Neural cell (in vitro differentiated cells): ENCODE data around the gene SLC19A1. TPM values are rescaled to one million over a fixed set of nuclear protein-coding genes. Genes with fewer than 3 reads are reported as not detected.

Experiments used
- H2AFZ ChIP-seq: fragments of 200-600, 300-800 bp; sonication (generic), shearing (Covaris generic); 2 replicates; pipeline ENCODE4 v1.6.0; 2014; ENCODE audit warnings: low read depth, mild to moderate bottlenecking, antibody characterized with exemption, low read length, moderate library complexity
- H3F3A ChIP-seq: fragments of 200-600 bp; shearing (Covaris generic); 2 replicates; pipeline ENCODE4 v1.6.1; 2016; ENCODE audit warnings: mild to moderate bottlenecking, moderate library complexity, mixed read lengths, antibody characterized with exemption, low read length; ENCODE audit not compliant: insufficient read depth, poor library complexity, severe bottlenecking
- H3K27ac ChIP-seq: fragments of 200-600, 300-800 bp; sonication (generic), shearing (Covaris generic); 2 replicates; pipeline ENCODE4 v1.5.1; 2014; ENCODE audit warnings: mild to moderate bottlenecking, low read length, moderate library complexity
- H3K27me3 ChIP-seq: fragments of 300-800, 200-600 bp; sonication (generic), shearing (Covaris generic); 2 replicates; pipeline ENCODE4 v1.6.0; 2014; ENCODE audit warnings: mild to moderate bottlenecking, low read depth, low read length, moderate library complexity; ENCODE audit not compliant: insufficient read depth
- H3K36me3 ChIP-seq: fragments of 300-800, 200-600 bp; sonication (generic), shearing (Covaris generic); 2 replicates; pipeline ENCODE4 v1.5.1; 2014; ENCODE audit warnings: mild to moderate bottlenecking, antibody characterized with exemption, low read length, moderate library complexity; ENCODE audit not compliant: insufficient read depth
- H3K4me2 ChIP-seq: fragments of 300-800, 200-600 bp; sonication (generic), shearing (Covaris generic); 2 replicates; pipeline ENCODE4 v1.6.0; 2014; ENCODE audit warnings: mild to moderate bottlenecking, low read length
- H3K4me3 ChIP-seq: fragments of 300-800, 200-600 bp; sonication (generic), shearing (Covaris generic); 2 replicates; pipeline ENCODE4 v1.5.1; 2014; ENCODE audit warnings: mild to moderate bottlenecking, low read length, moderate library complexity
- H3K79me2 ChIP-seq: fragments of 200-600 bp; shearing (Covaris generic); replicated peaks from 2 replicates; pipeline ENCODE4 v1.6.0; 2014; ENCODE audit warnings: mild to moderate bottlenecking, low read length, moderate library complexity; ENCODE audit not compliant: insufficient read depth
- H3K9ac ChIP-seq: fragments of 300-800, 200-600 bp; sonication (generic), shearing (Covaris generic); 2 replicates; pipeline ENCODE4 v1.6.1; 2016; ENCODE audit warnings: mild to moderate bottlenecking, low read length, mixed read lengths
- H3K9me2 ChIP-seq: fragments of 200-600 bp; shearing (Covaris generic); 2 replicates; pipeline ENCODE4 v1.6.1; 2016; ENCODE audit warnings: mild to moderate bottlenecking, low read length, mixed read lengths; ENCODE audit not compliant: insufficient read depth
- H3K9me3 ChIP-seq: fragments of 200-600, 300-800 bp; sonication (generic), shearing (Covaris generic); 2 replicates; pipeline ENCODE4 v1.6.1; 2016; ENCODE audit warnings: mild to moderate bottlenecking, mixed run types, low read length, moderate library complexity, mixed read lengths
- H4K20me1 ChIP-seq: fragments of 200-600 bp; shearing (Covaris generic); 2 replicates; pipeline ENCODE4 v1.6.1; 2016; ENCODE audit warnings: mild to moderate bottlenecking, mixed run types; ENCODE audit not compliant: insufficient read depth
- CTCF ChIP-seq: fragments of 450-650 bp; IDR thresholded peaks from 2 replicates; pipeline ENCODE4 v1.5.1; 2014; ENCODE audit warnings: antibody characterized with exemption, mild to moderate bottlenecking, moderate library complexity; ENCODE audit not compliant: poor library complexity, severe bottlenecking
- EP300 ChIP-seq: fragments of 450-650 bp; conservative IDR thresholded peaks from 2 replicates; pipeline ENCODE4 v1.6.1; 2014; ENCODE audit warnings: antibody characterized with exemption, mild to moderate bottlenecking, moderate library complexity; ENCODE audit not compliant: poor library complexity, severe bottlenecking
- EZH2 ChIP-seq: fragments of 200-600, 300-800 bp; shearing (Covaris generic), sonication (generic); IDR thresholded peaks from 2 replicates; pipeline ENCODE4 v1.6.1; 2014; ENCODE audit warnings: antibody characterized with exemption, low read length, borderline replicate concordance, mild to moderate bottlenecking; ENCODE audit not compliant: insufficient read depth, poor library complexity, severe bottlenecking
- MXI1 ChIP-seq: fragments of 450-650 bp; conservative IDR thresholded peaks from 2 replicates; pipeline ENCODE4 v1.6.1; 2014; ENCODE audit warnings: antibody characterized with exemption, mild to moderate bottlenecking; ENCODE audit not compliant: poor library complexity, severe bottlenecking
- POLR2AphosphoS5 ChIP-seq: IDR thresholded peaks from 2 replicates; pipeline ENCODE4 v1.6.1; 2012
- RAD21 ChIP-seq: fragments of 450-650 bp; conservative IDR thresholded peaks from 2 replicates; pipeline ENCODE4 v1.6.1; 2014; ENCODE audit warnings: antibody characterized with exemption, mild to moderate bottlenecking, moderate library complexity
- REST ChIP-seq: IDR thresholded peaks from 2 replicates; pipeline ENCODE4 v1.6.1; 2012; ENCODE audit warnings: borderline replicate concordance
- SMC3 ChIP-seq: fragments of 450-650 bp; conservative IDR thresholded peaks from 2 replicates; pipeline ENCODE4 v1.6.1; 2014; ENCODE audit warnings: antibody characterized with exemption, mild to moderate bottlenecking, moderate library complexity; ENCODE audit not compliant: poor library complexity
- TAF1 ChIP-seq: IDR thresholded peaks from 2 replicates; pipeline ENCODE4 v1.6.1; 2012; ENCODE audit warnings: low read depth
- polyA plus RNA-seq: library from polyadenylated mRNA; depleted of rRNA; stranded (reverse); fragments of >200 nt; gene quantifications from 2 replicates; pipeline ENCODE4 v1.2.3, GENCODE V29; 2014

SLC19A1 gene
- polyA plus RNA-seq, 1 donor from 2014 or later, result 2.9 TPM

GRCh38 chr21:45578176-45578801 lies 36.0 kb upstream of the SLC19A1 start:
- no peak for TF ChIP-seq EZH2
- TF ChIP-seq RAD21, result no peak
- TF ChIP-seq MXI1, result no peak
- no peak for TF ChIP-seq TAF1
- no peak for TF ChIP-seq CTCF
- TF ChIP-seq EP300, result no peak
- TF ChIP-seq REST, result no peak
- no peak for TF ChIP-seq POLR2AphosphoS5
- TF ChIP-seq SMC3, result no peak
- Histone ChIP-seq H3K9me3 (no peaks in the 10 kb centered on the region), H3K4me3 (no peak overlapping the region), H3F3A (no peaks in the 10 kb centered on the region), H3K9ac (no peak overlapping the region), H3K9me2 (no peaks in the 10 kb centered on the region), H3K79me2 (no peaks in the 10 kb centered on the region), H3K4me2 (no peak overlapping the region), H3K27me3 (no peaks in the 10 kb centered on the region), H2AFZ (no peak overlapping the region), H4K20me1 (no peaks in the 10 kb centered on the region), H3K36me3 (no peaks in the 10 kb centered on the region), H3K27ac (no peak overlapping the region)

- Histone ChIP-seq H3K9ac (no peak overlapping the region), H3K79me2 (no peaks in the 10 kb centered on the region), H2AFZ (no peak overlapping the region), H3K36me3 (no peaks in the 10 kb centered on the region), H3K4me2 (no peak overlapping the region), H3K27me3 (no peaks in the 10 kb centered on the region), H3K9me2 (no peaks in the 10 kb centered on the region), H3K9me3 (no peaks in the 10 kb centered on the region), H4K20me1 (no peaks in the 10 kb centered on the region), H3K27ac (no peak overlapping the region), H3K4me3 (no peak overlapping the region), H3F3A (no peaks in the 10 kb centered on the region)
- TF ChIP-seq TAF1 (no peak), SMC3 (no peak)
These were observed 35.5 kb upstream of the SLC19A1 start for GRCh38 chr21:45577801-45578175.
